Measurements from ENCODE around the gene PTPN2. TPM values are rescaled to one million over a fixed set of nuclear protein-coding genes. Genes with fewer than 3 reads are reported as not detected.

Gene PTPN2
- total RNA-seq, 6 experiments from 2014 or later = 7.5 to 41.1 (median 14.7) TPM

- Histone ChIP-seq H3K9me3 (no peaks in the 10 kb centered on the region), H3K4me1 (peaks cover 0 to 6% (median 0%) of the 10 kb centered on the region in 4 donors), H3K4me3 (no peak overlapping the region), H3K27ac (no peak overlapping the region), H3K27me3 (no peaks in the 10 kb centered on the region), H3K36me3 (peaks cover 0 to 3% (median 0%) of the 10 kb centered on the region in 4 donors)
- ATAC-seq (peak in 3 of 4 donors; percentile 11 to 31 (median 11)), DNase-seq (no peak)
- intact Hi-C loops (cut with DNase I) = no loop called here
- no peak for TF ChIP-seq POLR2A (IDR thresholded peaks at IDR 0.05)
- WGBS (ENCODE audit: insufficient coverage, low coverage, low lambda C conversion rate, missing lambda C conversion rate) = 53% methylated on average over 2 of the region's 2 CpGs
Observed at GRCh38 chr18:12862874-12863482, 21.1 kb downstream of the PTPN2 start.

- TF ChIP-seq POLR2A (IDR thresholded peaks at IDR 0.05) (no peak), CTCF (IDR thresholded peaks at IDR 0.05) (no peak)
- intact Hi-C loops (cut with DNase I) = no loop called here
- WGBS (ENCODE audit: insufficient coverage, low coverage, low lambda C conversion rate, missing lambda C conversion rate) = 11% methylated on average over 2 of the region's 2 CpGs
- peak in 1 of 3 donors; percentile 57 for DNase-seq
- Histone ChIP-seq H3K4me3 (no peak overlapping the region), H3K27ac (no peak overlapping the region), H3K36me3 (peaks cover 0 to 3% (median 0%) of the 10 kb centered on the region in 4 donors), H3K27me3 (no peaks in the 10 kb centered on the region), H3K4me1 (peaks cover 0 to 6% (median 0%) of the 10 kb centered on the region in 4 donors), H3K9me3 (no peaks in the 10 kb centered on the region)
- peak; percentile 78 to 87 (median 84) for ATAC-seq
Observed at GRCh38 chr18:12862467-12862866, 21.6 kb downstream of the PTPN2 start.

GRCh38 chr18:12861637-12862036 is 22.4 kb downstream of the PTPN2 start:
- Histone ChIP-seq H3K4me3 (no peak overlapping the region), H3K27ac (no peak overlapping the region), H3K36me3 (peaks cover 0 to 3% (median 0%) of the 10 kb centered on the region in 4 donors), H3K9me3 (no peaks in the 10 kb centered on the region), H3K27me3 (no peaks in the 10 kb centered on the region), H3K4me1 (peaks cover 0 to 6% (median 0%) of the 10 kb centered on the region in 4 donors)
- intact Hi-C loops (cut with DNase I) = no loop called here
- WGBS (ENCODE audit: insufficient coverage, low coverage, low lambda C conversion rate, missing lambda C conversion rate) = 94% methylated on average over 1 of the region's 1 CpG
- TF ChIP-seq CTCF (IDR thresholded peaks at IDR 0.05) (no peak), POLR2A (IDR thresholded peaks at IDR 0.05) (no peak)
- DNase-seq (no peak), ATAC-seq (no peak)

GRCh38 chr18:12860530-12860929 is 23.5 kb downstream of the PTPN2 start:
- WGBS (ENCODE audit: insufficient coverage, low coverage, low lambda C conversion rate, missing lambda C conversion rate) = 92% methylated on average over 8 of the region's 11 CpGs
- peaks cover 0 to 6% (median 0%) of the 10 kb centered on the region in 4 donors for H3K4me1 ChIP-seq
- intact Hi-C loops (cut with DNase I) = no loop called here
- TF ChIP-seq CTCF (IDR thresholded peaks at IDR 0.05) (no peak), POLR2A (IDR thresholded peaks at IDR 0.05) (no peak)
- H3K27ac ChIP-seq = no peak overlapping the region
- ATAC-seq = no peak
- no peaks in the 10 kb centered on the region for H3K27me3 ChIP-seq
- H3K4me3 ChIP-seq = no peak overlapping the region
- no peaks in the 10 kb centered on the region for H3K9me3 ChIP-seq
- DNase-seq = no peak
- peaks cover 0 to 3% (median 0%) of the 10 kb centered on the region in 4 donors for H3K36me3 ChIP-seq

- DNase-seq (no peak), ATAC-seq (no peak)
- 77% methylated on average over 5 of the region's 5 CpGs for WGBS (ENCODE audit: insufficient coverage, low coverage, low lambda C conversion rate, missing lambda C conversion rate)
- H3K27ac ChIP-seq = no peak overlapping the region
- H3K4me3 ChIP-seq = no peak overlapping the region
- intact Hi-C loops (cut with DNase I) = no loop called here
- H3K4me1 ChIP-seq = peaks cover 0 to 6% (median 0%) of the 10 kb centered on the region in 4 donors
- TF ChIP-seq POLR2A (IDR thresholded peaks at IDR 0.05) = no peak
- TF ChIP-seq CTCF (IDR thresholded peaks at IDR 0.05) = no peak
- peaks cover 0 to 3% (median 0%) of the 10 kb centered on the region in 4 donors for H3K36me3 ChIP-seq
- no peaks in the 10 kb centered on the region for H3K9me3 ChIP-seq
- H3K27me3 ChIP-seq = no peaks in the 10 kb centered on the region
Observed at GRCh38 chr18:12858991-12859390, 25.0 kb downstream of the PTPN2 start.

All from right lobe of liver (tissue), 6 donors.